ENCODE measurements around the gene PAPOLG.

Gene PAPOLG

GRCh38 chr2:60756097-60757087, at the start of gene PAPOLG:
PAPOLG (plus strand) TSS chr2:60756268; CDS start chr2:60756479, 211 bp downstream.
- DNase-seq, result peak; percentile 99

GRCh38 chr2:60707750-60708371, 48.2 kb upstream of the PAPOLG start:
- DNase-seq, result peak; percentile 74

GRCh38 chr2:60708630-60709320, 47.3 kb upstream of the PAPOLG start:
- DNase-seq, result peak; percentile 87

GRCh38 chr2:60710707-60711106, 45.4 kb upstream of the PAPOLG start:
- DNase-seq, result peak; percentile 44

- DNase-seq, result no peak
These were observed 40.5 kb upstream of the PAPOLG start for GRCh38 chr2:60715561-60715960.

GRCh38 chr2:60717691-60718090, 38.4 kb upstream of the PAPOLG start:
- DNase-seq, result no peak

GRCh38 chr2:60719331-60719730, 36.7 kb upstream of the PAPOLG start:
- DNase-seq, result no peak

- no peak for DNase-seq
These were observed 30.6 kb upstream of the PAPOLG start for GRCh38 chr2:60725466-60725865.

GRCh38 chr2:60728855-60729254, 27.2 kb upstream of the PAPOLG start:
- DNase-seq, result no peak

- DNase-seq, result peak; percentile 91
These were observed 20.4 kb upstream of the PAPOLG start for GRCh38 chr2:60735496-60736250.

GRCh38 chr2:60738679-60739078, 17.4 kb upstream of the PAPOLG start:
- DNase-seq, result no peak

GRCh38 chr2:60739156-60739555, 16.9 kb upstream of the PAPOLG start:
- no peak for DNase-seq

GRCh38 chr2:60741576-60741975, 14.5 kb upstream of the PAPOLG start:
- no peak for DNase-seq

- DNase-seq, result no peak
These were observed 13.6 kb upstream of the PAPOLG start for GRCh38 chr2:60742419-60742818.

- DNase-seq, result no peak
These were observed 10.7 kb upstream of the PAPOLG start for GRCh38 chr2:60745330-60745729.

- no peak for DNase-seq
These were observed 10.3 kb upstream of the PAPOLG start for GRCh38 chr2:60745761-60746160.

- no peak for DNase-seq
These were observed 9.8 kb upstream of the PAPOLG start for GRCh38 chr2:60746318-60746717.

GRCh38 chr2:60759654-60760053, 3.6 kb downstream of the PAPOLG start:
- no peak for DNase-seq

GRCh38 chr2:60764736-60765534, 8.9 kb downstream of the PAPOLG start:
- DNase-seq, result no peak

GRCh38 chr2:60766283-60766682, 10.2 kb downstream of the PAPOLG start:
- no peak for DNase-seq

GRCh38 chr2:60771508-60771907, 15.4 kb downstream of the PAPOLG start:
- DNase-seq, result no peak

Data from NCI-H82 (cell line).